OCI-LY1 (cell line): ENCODE measurements around the gene COL11A1.

Experiments
- H2AFZ ChIP-seq: fragments of 200-600 bp; sonication (generic), shearing (Covaris generic); 2 replicates; pipeline ENCODE4 v1.6.0; 2014; ENCODE audit warnings: antibody characterized with exemption, mild to moderate bottlenecking, low read length
- H3F3A ChIP-seq: fragments of 200-600 bp; sonication (generic), shearing (Covaris generic); 2 replicates; pipeline ENCODE4 v1.6.0; 2014; ENCODE audit warnings: mild to moderate bottlenecking, antibody characterized with exemption, low read length, moderate library complexity; ENCODE audit not compliant: insufficient read depth
- H3K27ac ChIP-seq: fragments of 200-600 bp; sonication (generic); 2 replicates; pipeline ENCODE4 v1.5.1; 2014; ENCODE audit warnings: low read length, mixed run types, mild to moderate bottlenecking, low read depth; ENCODE audit not compliant: poor library complexity, severe bottlenecking
- H3K27me3 ChIP-seq: fragments of 200-600 bp; sonication (generic); 2 replicates; pipeline ENCODE4 v1.6.0; 2014; ENCODE audit warnings: antibody characterized with exemption, mild to moderate bottlenecking, low read length, moderate library complexity; ENCODE audit not compliant: insufficient read depth
- H3K36me3 ChIP-seq: fragments of 200-600 bp; sonication (generic); 2 replicates; pipeline ENCODE4 v1.6.1; 2014; ENCODE audit warnings: mild to moderate bottlenecking, antibody characterized with exemption, low read length, moderate library complexity, mixed read lengths; ENCODE audit not compliant: insufficient read depth
- H3K4me1 ChIP-seq: fragments of 200-600 bp; sonication (generic); 2 replicates; pipeline ENCODE4 v1.5.1; 2014; ENCODE audit warnings: mild to moderate bottlenecking, low read length, moderate library complexity; ENCODE audit not compliant: insufficient read depth, severe bottlenecking
- H3K4me2 ChIP-seq: fragments of 200-600 bp; sonication (generic), shearing (Covaris generic); 2 replicates; pipeline ENCODE4 v1.6.1; 2014; ENCODE audit warnings: low read length
- H3K4me3 ChIP-seq: fragments of 200-600 bp; sonication (generic); 2 replicates; pipeline ENCODE4 v1.5.1; 2014; ENCODE audit warnings: low read length, low read depth, mild to moderate bottlenecking, mixed read lengths; ENCODE audit not compliant: poor library complexity, severe bottlenecking
- H3K79me2 ChIP-seq: fragments of 200-600 bp; shearing (Covaris generic); 2 replicates; pipeline ENCODE4 v1.6.1; 2016; ENCODE audit warnings: mixed run types, low read length, mixed read lengths; ENCODE audit not compliant: insufficient read depth
- H3K9ac ChIP-seq: fragments of 200-600 bp; sonication (generic), shearing (Covaris generic); 2 replicates; pipeline ENCODE4 v1.6.1; 2014; ENCODE audit warnings: mild to moderate bottlenecking, low read length, mixed read lengths
- H3K9me2 ChIP-seq: fragments of 200-600 bp; sonication (generic), shearing (Covaris generic); 2 replicates; pipeline ENCODE4 v1.6.1; 2014; ENCODE audit warnings: low read depth, mild to moderate bottlenecking, low read length, mixed read lengths
- H3K9me3 ChIP-seq: fragments of 200-600 bp; shearing (Covaris generic); 2 replicates; pipeline ENCODE4 v1.6.1; 2014; ENCODE audit warnings: low read length, mixed read lengths
- H4K20me1 ChIP-seq: fragments of 200-600 bp; sonication (generic), shearing (Covaris generic); 2 replicates; pipeline ENCODE4 v1.6.0; 2016; ENCODE audit warnings: mild to moderate bottlenecking, low read length; ENCODE audit not compliant: insufficient read depth
- EZH2 ChIP-seq: fragments of 200-600 bp; sonication (generic), shearing (Covaris generic); IDR thresholded peaks from 2 replicates; pipeline ENCODE4 v1.8.0; 2017; ENCODE audit warnings: borderline replicate concordance, mixed run types, mild to moderate bottlenecking, antibody characterized with exemption, low read length, moderate library complexity, mixed read lengths
- TF ChIP-seq, protein P1 (sequence below): fragments of 200-600 bp; sonication (generic), shearing (Covaris generic); IDR thresholded peaks from 2 replicates; pipeline ENCODE4 v1.5.1; 2017; ENCODE audit warnings: mild to moderate bottlenecking, antibody characterized with exemption, low read length, moderate library complexity, mixed read lengths

Gene COL11A1

DNA sequence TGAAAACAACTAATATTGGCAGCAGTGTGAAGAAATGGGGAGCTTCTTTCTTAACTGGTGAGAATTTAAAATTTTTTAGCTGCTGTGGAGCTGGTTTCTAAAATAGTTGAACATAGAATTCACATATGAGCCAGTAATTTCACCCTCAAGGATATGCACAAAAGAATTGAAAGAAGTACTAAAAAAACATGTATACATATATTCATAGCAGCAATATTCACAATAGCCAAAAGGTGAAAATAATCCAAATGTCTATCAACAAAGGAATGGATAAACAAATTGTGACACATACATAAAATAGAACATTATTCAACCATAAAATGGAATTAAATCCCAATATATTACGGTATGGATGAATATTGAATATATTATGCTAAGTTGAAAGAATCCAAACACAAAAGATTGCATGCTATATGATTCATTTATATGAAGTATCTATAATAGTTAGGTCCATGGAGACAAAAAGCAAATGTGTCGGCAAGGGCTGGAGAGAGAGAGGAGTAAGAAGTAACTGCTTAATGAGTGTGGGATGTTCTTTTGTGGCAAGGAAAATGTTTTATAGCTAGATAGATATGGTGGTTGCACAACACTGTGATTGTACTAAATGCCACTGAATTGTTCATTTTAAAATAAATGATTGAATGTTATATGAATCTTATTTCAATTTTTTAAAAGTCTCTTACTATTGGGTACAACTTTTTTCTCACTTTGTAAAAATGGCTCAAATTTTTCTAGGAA, 14.8 kb upstream of the COL11A1 start:
- Histone ChIP-seq H3K9ac (no peak overlapping the region), H3K9me2 (no peaks in the 10 kb centered on the region), H3K36me3 (no peaks in the 10 kb centered on the region), H2AFZ (no peak overlapping the region), H3K9me3 (no peaks in the 10 kb centered on the region), H3K27ac (no peak overlapping the region), H3K27me3 (no peaks in the 10 kb centered on the region), H3K79me2 (no peaks in the 10 kb centered on the region), H3K4me3 (no peak overlapping the region), H3K4me1 (no peaks in the 10 kb centered on the region), H3K4me2 (no peak overlapping the region), H4K20me1 (no peaks in the 10 kb centered on the region), H3F3A (no peaks in the 10 kb centered on the region)
- TF ChIP-seq, protein P1, sequence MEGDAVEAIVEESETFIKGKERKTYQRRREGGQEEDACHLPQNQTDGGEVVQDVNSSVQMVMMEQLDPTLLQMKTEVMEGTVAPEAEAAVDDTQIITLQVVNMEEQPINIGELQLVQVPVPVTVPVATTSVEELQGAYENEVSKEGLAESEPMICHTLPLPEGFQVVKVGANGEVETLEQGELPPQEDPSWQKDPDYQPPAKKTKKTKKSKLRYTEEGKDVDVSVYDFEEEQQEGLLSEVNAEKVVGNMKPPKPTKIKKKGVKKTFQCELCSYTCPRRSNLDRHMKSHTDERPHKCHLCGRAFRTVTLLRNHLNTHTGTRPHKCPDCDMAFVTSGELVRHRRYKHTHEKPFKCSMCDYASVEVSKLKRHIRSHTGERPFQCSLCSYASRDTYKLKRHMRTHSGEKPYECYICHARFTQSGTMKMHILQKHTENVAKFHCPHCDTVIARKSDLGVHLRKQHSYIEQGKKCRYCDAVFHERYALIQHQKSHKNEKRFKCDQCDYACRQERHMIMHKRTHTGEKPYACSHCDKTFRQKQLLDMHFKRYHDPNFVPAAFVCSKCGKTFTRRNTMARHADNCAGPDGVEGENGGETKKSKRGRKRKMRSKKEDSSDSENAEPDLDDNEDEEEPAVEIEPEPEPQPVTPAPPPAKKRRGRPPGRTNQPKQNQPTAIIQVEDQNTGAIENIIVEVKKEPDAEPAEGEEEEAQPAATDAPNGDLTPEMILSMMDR: no peak
- TF ChIP-seq EZH2: no peak

DNA sequence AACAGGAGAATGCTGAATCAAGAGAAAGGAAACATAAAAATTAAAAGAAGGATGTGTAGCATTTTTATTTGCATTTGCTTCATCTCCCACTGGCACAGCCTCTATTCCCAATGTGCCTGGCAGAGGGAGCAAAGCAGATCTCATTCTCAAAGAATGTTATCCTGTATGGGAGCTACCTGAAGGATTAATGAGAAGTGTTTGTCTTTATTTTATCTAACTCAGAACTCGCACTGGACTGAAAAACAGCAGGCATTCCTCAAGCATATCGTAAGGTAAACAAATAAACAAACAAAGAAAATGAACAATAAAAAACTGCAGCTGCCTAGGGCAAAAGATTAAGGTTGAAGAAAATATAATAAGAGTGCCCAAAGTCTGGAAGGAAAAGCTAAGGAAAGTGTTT, 12.7 kb upstream of the COL11A1 start:
- H3K27me3 ChIP-seq: no peaks in the 10 kb centered on the region
- no peaks in the 10 kb centered on the region for H3K4me1 ChIP-seq
- TF ChIP-seq EZH2: no peak
- TF ChIP-seq, protein P1: no peak
- no peak overlapping the region for H3K4me3 ChIP-seq
- H3K9ac ChIP-seq: no peak overlapping the region
- no peaks in the 10 kb centered on the region for H3K79me2 ChIP-seq
- H3K27ac ChIP-seq: no peak overlapping the region
- H3K9me3 ChIP-seq: no peaks in the 10 kb centered on the region
- no peaks in the 10 kb centered on the region for H3K9me2 ChIP-seq
- no peaks in the 10 kb centered on the region for H3F3A ChIP-seq
- no peaks in the 10 kb centered on the region for H3K36me3 ChIP-seq
- no peak overlapping the region for H2AFZ ChIP-seq
- no peak overlapping the region for H3K4me2 ChIP-seq
- no peaks in the 10 kb centered on the region for H4K20me1 ChIP-seq

DNA sequence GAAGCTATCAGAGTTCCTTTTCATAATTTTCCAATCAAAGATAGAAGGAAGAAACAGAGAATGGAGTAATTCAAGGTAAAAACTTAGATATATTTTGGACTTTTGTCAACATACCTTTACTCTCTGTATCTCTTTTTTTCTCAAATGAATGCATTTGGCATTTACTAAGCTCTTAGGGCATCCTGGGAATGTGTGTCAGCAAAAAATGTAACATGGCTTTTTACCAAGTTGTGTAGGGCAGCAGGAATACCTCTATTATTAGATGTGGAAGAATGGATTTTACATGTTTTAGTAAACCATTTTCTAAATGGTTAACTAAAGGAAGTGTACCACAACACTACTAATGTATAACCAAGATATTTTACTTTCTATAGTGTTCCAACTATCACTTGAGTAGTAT, 4.2 kb upstream of the COL11A1 start:
- Histone ChIP-seq H2AFZ (no peak overlapping the region), H3K4me2 (no peak overlapping the region), H3F3A (no peaks in the 10 kb centered on the region), H3K4me1 (no peaks in the 10 kb centered on the region), H3K79me2 (no peaks in the 10 kb centered on the region), H3K9ac (no peak overlapping the region), H3K27me3 (no peaks in the 10 kb centered on the region), H3K27ac (no peak overlapping the region), H3K36me3 (no peaks in the 10 kb centered on the region), H3K9me3 (no peaks in the 10 kb centered on the region), H3K9me2 (no peaks in the 10 kb centered on the region), H4K20me1 (no peaks in the 10 kb centered on the region; the same call in 1 of the 2 replicates), H3K4me3 (no peak overlapping the region)
- TF ChIP-seq, protein P1: no peak
- no peak for TF ChIP-seq EZH2
